ENCODE measurements around the gene RITA1. TPM values are rescaled to one million over a fixed set of nuclear protein-coding genes. Genes with fewer than 3 reads are reported as not detected.

RITA1 gene
- total and polyA plus RNA-seq, 2 donors (not counting 3 experiments of a cell fraction or from before 2014, with no cell fraction given) = 20.7 to 21.3 TPM

DNA sequence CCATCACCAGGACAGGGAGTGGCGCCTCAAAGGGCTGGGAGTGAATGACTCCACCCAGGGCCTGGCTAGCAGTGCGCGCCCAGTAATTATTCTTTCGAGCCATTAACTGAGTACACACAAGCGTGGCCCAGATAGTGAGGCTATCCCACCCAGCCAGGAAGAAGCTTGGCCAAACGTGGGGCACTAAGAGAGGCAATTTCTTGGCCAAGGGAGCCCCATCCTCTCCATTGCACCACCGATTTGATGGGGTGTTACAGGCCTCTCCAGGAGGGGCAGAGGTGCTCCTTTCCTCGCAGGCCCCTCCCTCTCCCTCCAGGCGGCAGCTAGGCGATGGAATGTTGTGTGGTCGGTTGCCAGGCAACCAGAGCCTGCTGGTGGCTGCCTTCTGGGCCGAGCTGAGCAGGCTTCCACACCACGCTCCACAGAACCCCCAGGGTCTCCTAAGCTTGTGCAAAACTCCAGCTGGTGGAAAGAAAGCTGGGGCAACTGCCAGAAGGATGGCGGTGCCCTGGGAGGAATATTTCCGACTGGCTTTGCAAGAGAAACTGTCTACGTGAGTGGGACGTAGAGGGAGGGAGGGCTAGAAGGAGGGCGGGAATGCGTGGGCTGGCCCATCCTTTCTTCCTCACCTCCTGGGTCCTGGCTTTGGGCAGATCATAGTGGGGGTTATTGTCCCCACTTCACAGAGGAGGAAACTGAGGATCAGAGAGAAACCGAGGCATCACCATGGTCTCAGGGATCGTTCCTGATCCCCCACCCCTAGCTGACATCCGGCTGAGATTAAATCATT lies 36.0 kb upstream of the RITA1 start, which contains the start of gene CFAP73:
Gene CFAP73, plus strand, starts transcription at position 364 of the 790 bp plus-strand sequence. Its CDS starts 134 bp downstream, at position 498.
- H3K9me1 ChIP-seq (replicated peaks; ENCODE audit: control insufficient read depth, extremely low read depth, insufficient read depth, low read length) = no peaks in the 10 kb centered on the region
- no peak within 1 kb of the TSS for H3K4me3 ChIP-seq (replicated peaks in 1 of 3; ENCODE audit: insufficient read depth in 1 of 3, low read depth in 1 of 3, low read length in 3 of 3)
- H3K36me3 ChIP-seq (ENCODE audit: control insufficient read depth in 2 of 2, extremely low read depth in 1 of 2, insufficient read depth in 2 of 2, low read length in 2 of 2) = no peaks in the 10 kb centered on the region
- intact Hi-C loops (cut with micrococcal nuclease) (loop anchor here (5.0 kb wide), 1 partner anchor 52 kb away; no protein-coding TSS in a partner anchor), dilution Hi-C loops (cut with MboI; ENCODE audit: extremely low pct_ligation_motif_present, low sequenced_read_pairs) (no loop called here)
- no TSS peak for BruUV-seq (replicated peaks)
- H3K9me3 ChIP-seq (replicated peaks; ENCODE audit: control insufficient read depth, insufficient read depth, low read length) = no peaks in the 10 kb centered on the region
- H3K4me2 ChIP-seq (ENCODE audit: insufficient read depth, low read length) = no peak within 1 kb of the TSS
- peak; percentile 33 for DNase-seq (ENCODE audit: low read depth, low spot score)
- ChIA-PET CTCF (interaction anchor here (0.8 to 1.3 kb wide), 3 partner anchors 25 to 276 kb away, joined by 3 to 4 read pairs (median 3); no protein-coding TSS in a partner anchor), POLR2A (no interaction called here)
- no peak within 1 kb of the TSS for H3K9ac ChIP-seq (replicated peaks; ENCODE audit: extremely low read depth, insufficient read depth, low read length)
- peaks cover 22 to 26% of the 10 kb centered on the region in 2 experiments for H3K27me3 ChIP-seq (ENCODE audit: control insufficient read depth in 2 of 2, insufficient read depth in 2 of 2, low read length in 2 of 2)
- no peak within 1 kb of the TSS for H3K27ac ChIP-seq (ENCODE audit: insufficient read depth, low read depth, low read length)
- H2AFZ ChIP-seq (ENCODE audit: low read depth, low read length) = no peak within 1 kb of the TSS
- FAIRE-seq = no peak
- H3K4me1 ChIP-seq (ENCODE audit: control insufficient read depth, extremely low read depth, insufficient read depth, low read length) = no peaks in the 10 kb centered on the region
- no peaks in the 10 kb centered on the region for H4K20me1 ChIP-seq (replicated peaks; ENCODE audit: control insufficient read depth, extremely low read depth, insufficient read depth, low read length)
- H3K79me2 ChIP-seq (ENCODE audit: control insufficient read depth, insufficient read depth, low read length) = no peaks in the 10 kb centered on the region
- TF ChIP-seq FOS (IDR thresholded peaks at IDR 0.05; ENCODE audit: borderline replicate concordance, insufficient read depth, low read length) = no peak
- no peak for TF ChIP-seq POLR2AphosphoS5 (IDR thresholded peaks at IDR 0.05; ENCODE audit: insufficient read depth, low read depth, low read length)

DNA sequence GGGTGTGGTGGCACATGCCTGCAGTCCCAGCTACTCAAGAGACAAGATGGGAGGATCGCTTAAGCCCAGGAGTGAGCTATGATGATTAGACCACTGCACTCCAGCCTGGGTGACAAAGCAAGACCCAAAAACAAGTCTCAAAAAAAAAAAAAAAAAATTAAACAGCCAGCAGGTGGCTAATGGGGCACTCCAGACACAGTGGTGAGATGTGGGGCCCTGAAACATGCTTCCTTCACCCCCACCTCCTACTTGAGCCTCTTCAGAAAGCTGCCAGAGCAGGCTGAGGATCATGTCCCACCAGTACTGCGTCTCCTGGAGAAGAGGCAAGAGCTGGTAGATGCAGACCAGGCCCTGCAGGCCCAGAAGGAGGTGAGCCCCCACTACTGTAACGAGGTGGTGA lies 33.9 kb upstream of the RITA1 start:
- intact Hi-C loops (cut with micrococcal nuclease) = loop anchor here (2.0 to 5.0 kb wide), 2 partner anchors 54 to 247 kb away; no protein-coding TSS in a partner anchor
- BruUV-seq (replicated peaks) = no TSS peak

More for the DNA sequence above, 33.9 kb upstream of the RITA1 start:
- TF ChIP-seq, protein P1, sequence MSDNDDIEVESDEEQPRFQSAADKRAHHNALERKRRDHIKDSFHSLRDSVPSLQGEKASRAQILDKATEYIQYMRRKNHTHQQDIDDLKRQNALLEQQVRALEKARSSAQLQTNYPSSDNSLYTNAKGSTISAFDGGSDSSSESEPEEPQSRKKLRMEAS (IDR thresholded peaks at IDR 0.05; ENCODE audit: insufficient read depth, insufficient read length) = no peak
- TF ChIP-seq CTCF (IDR thresholded peaks at IDR 0.05; ENCODE audit: extremely low read depth in 1 of 2, insufficient read depth in 1 of 2, low read depth in 1 of 2, low read length in 2 of 2) (no peak), POLR2A (IDR thresholded peaks at IDR 0.05; ENCODE audit: low read depth, low read length) (no peak), POLR2AphosphoS5 (IDR thresholded peaks at IDR 0.05; ENCODE audit: insufficient read depth, low read depth, low read length) (no peak), MYC (IDR thresholded peaks at IDR 0.05; ENCODE audit: low read depth, low read length) (no peak), FOS (IDR thresholded peaks at IDR 0.05; ENCODE audit: borderline replicate concordance, insufficient read depth, low read length) (no peak), GATA2 (IDR thresholded peaks at IDR 0.05; ENCODE audit: insufficient read depth, insufficient read length, low read depth, low read length) (no peak), EZH2 (IDR thresholded peaks at IDR 0.05; ENCODE audit: borderline replicate concordance, low read depth, low read length, severe bottlenecking) (no peak), JUN (IDR thresholded peaks at IDR 0.05; ENCODE audit: borderline replicate concordance, insufficient read depth, insufficient read length, low read depth) (no peak)
- ChIA-PET POLR2A (no interaction called here), CTCF (interaction anchor here (2.4 to 5.9 kb wide), 2 partner anchors 103 to 158 kb away, joined by 10 to 114 read pairs; no protein-coding TSS in a partner anchor)
- Histone ChIP-seq H2AFZ (ENCODE audit: low read depth, low read length) (no peak overlapping the region), H3K27me3 (ENCODE audit: control insufficient read depth in 2 of 2, insufficient read depth in 2 of 2, low read length in 2 of 2) (peaks cover 22 to 29% of the 10 kb centered on the region in 2 experiments), H3K4me3 (replicated peaks in 1 of 3; ENCODE audit: insufficient read depth in 1 of 3, low read depth in 1 of 3, low read length in 3 of 3) (no peak overlapping the region), H3K4me2 (ENCODE audit: insufficient read depth, low read length) (no peak overlapping the region), H3K4me1 (ENCODE audit: control insufficient read depth, extremely low read depth, insufficient read depth, low read length) (no peaks in the 10 kb centered on the region), H3K36me3 (ENCODE audit: control insufficient read depth in 2 of 2, extremely low read depth in 1 of 2, insufficient read depth in 2 of 2, low read length in 2 of 2) (no peaks in the 10 kb centered on the region), H3K79me2 (ENCODE audit: control insufficient read depth, insufficient read depth, low read length) (no peaks in the 10 kb centered on the region), H3K9ac (replicated peaks; ENCODE audit: extremely low read depth, insufficient read depth, low read length) (no peak overlapping the region), H3K27ac (ENCODE audit: insufficient read depth, low read depth, low read length) (no peak overlapping the region), H3K9me1 (replicated peaks; ENCODE audit: control insufficient read depth, extremely low read depth, insufficient read depth, low read length) (no peaks in the 10 kb centered on the region), H3K9me3 (replicated peaks; ENCODE audit: control insufficient read depth, insufficient read depth, low read length) (no peaks in the 10 kb centered on the region), H4K20me1 (replicated peaks; ENCODE audit: control insufficient read depth, extremely low read depth, insufficient read depth, low read length) (no peaks in the 10 kb centered on the region)
- FAIRE-seq (no peak), DNase-seq (ENCODE audit: low read depth, low spot score) (no peak)
- dilution Hi-C loops (cut with MboI; ENCODE audit: extremely low pct_ligation_motif_present, low sequenced_read_pairs) = no loop called here
